Measurements from ENCODE around the gene SPI1.

Gene SPI1

GRCh38 chr11:47407746-47408590 lies 29.6 kb upstream of the SPI1 start, which contains the start of gene SLC39A13 (continued):
- peak; percentile 72 for TF ChIP-seq GLIS2 (tag by site-specific recombination; IDR thresholded peaks at IDR 0.05)
- no peak for TF ChIP-seq ZNF280C (tag by site-specific recombination; IDR thresholded peaks at IDR 0.05)
- peak; percentile 96 for TF ChIP-seq ZNF639 (tag by site-specific recombination; IDR thresholded peaks at IDR 0.05)
- no peak for TF ChIP-seq ATF2 (tag by site-specific recombination; IDR thresholded peaks at IDR 0.05; ENCODE audit: low read depth)
- no peak for TF ChIP-seq ZSCAN23 (tag by site-specific recombination; IDR thresholded peaks at IDR 0.05)
- TF ChIP-seq KLF17 (tag by site-specific recombination; IDR thresholded peaks at IDR 0.05) = peak; percentile 76
- TF ChIP-seq ZNF791 (tag by site-specific recombination; IDR thresholded peaks at IDR 0.05) = no peak
- TF ChIP-seq ZNF544 (tag by site-specific recombination; IDR thresholded peaks at IDR 0.05) = no peak
- no peak for TF ChIP-seq ZNF548 (tag by site-specific recombination; IDR thresholded peaks at IDR 0.05)
- no peak for TF ChIP-seq ZSCAN4 (tag by site-specific recombination; IDR thresholded peaks at IDR 0.05)
- no peak for TF ChIP-seq ZNF394 (tag by site-specific recombination; IDR thresholded peaks at IDR 0.05; ENCODE audit: borderline replicate concordance)
- peak; percentile 31; the same call in 1 of the 2 replicates for TF ChIP-seq ZBTB20 (tag by site-specific recombination; IDR thresholded peaks at IDR 0.05)
- no peak for TF ChIP-seq REPIN1 (tag by site-specific recombination; IDR thresholded peaks at IDR 0.05; ENCODE audit: low read depth)
- TF ChIP-seq PRDM6 (tag by site-specific recombination; IDR thresholded peaks at IDR 0.05) = no peak
- no peak for TF ChIP-seq ZNF157 (tag by site-specific recombination; IDR thresholded peaks at IDR 0.05)
- no peak for TF ChIP-seq ZNF473 (tag by site-specific recombination; IDR thresholded peaks at IDR 0.05)
- TF ChIP-seq ZNF292 (tag by site-specific recombination; IDR thresholded peaks at IDR 0.05; ENCODE audit: borderline replicate concordance, low read depth) = no peak
- TF ChIP-seq ZNF404 (tag by site-specific recombination; IDR thresholded peaks at IDR 0.05) = no peak
- TF ChIP-seq CTCF (tag by site-specific recombination; IDR thresholded peaks at IDR 0.05) = peak; percentile 61; the same call in 1 of the 2 replicates
- TF ChIP-seq ZNF248 (tag by site-specific recombination; IDR thresholded peaks at IDR 0.05) = no peak
- TF ChIP-seq KLF8 (tag by site-specific recombination; IDR thresholded peaks at IDR 0.05) = peak; percentile 72
- no peak for TF ChIP-seq HIC1 (tag by site-specific recombination; IDR thresholded peaks at IDR 0.05)
- no peak for TF ChIP-seq GFI1B (tag by site-specific recombination; IDR thresholded peaks at IDR 0.05)
- TF ChIP-seq ZNF707 (tag by site-specific recombination; IDR thresholded peaks at IDR 0.05) = no peak

Measured in HEK293 (cell line).